GM20000 (cell line): ENCODE results near the gene ZNF407.
A peak's percentile ranks its signal among the peaks of the same experiment; 100 is the strongest.

Source experiments
- DNase-seq: peaks from one replicate; pipeline ENCODE4 v3.0.0; 2012; ENCODE audit warnings: low spot score
- TF ChIP-seq, protein P1 (sequence below): IDR thresholded peaks from 2 replicates; pipeline ENCODE4 v1.5.1; 2012; ENCODE audit warnings: mild to moderate bottlenecking, control low read depth; ENCODE audit errors: extremely low read depth, missing control alignments

The ZNF407 gene

DNA sequence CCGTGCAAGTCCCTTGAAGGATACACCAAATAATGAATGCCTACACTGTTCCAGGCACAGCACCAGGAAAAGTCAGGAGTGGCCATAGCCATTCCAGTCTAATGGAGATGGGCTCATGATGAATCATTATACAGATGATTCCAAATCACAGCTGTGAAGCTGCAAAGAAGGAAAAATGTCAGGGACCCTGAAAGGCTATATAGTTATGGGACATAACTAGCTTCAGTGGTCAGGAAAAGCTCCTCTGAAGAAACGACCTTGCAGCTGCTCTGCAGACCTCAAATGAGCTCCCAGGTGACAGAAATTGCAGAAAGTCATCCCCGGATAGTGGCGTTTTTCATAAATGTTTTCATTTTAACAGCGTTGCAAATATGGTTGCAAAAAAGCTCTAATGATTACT, 410.5 kb downstream of the ZNF407 start:
- no peak for DNase-seq
- TF ChIP-seq, protein P1, sequence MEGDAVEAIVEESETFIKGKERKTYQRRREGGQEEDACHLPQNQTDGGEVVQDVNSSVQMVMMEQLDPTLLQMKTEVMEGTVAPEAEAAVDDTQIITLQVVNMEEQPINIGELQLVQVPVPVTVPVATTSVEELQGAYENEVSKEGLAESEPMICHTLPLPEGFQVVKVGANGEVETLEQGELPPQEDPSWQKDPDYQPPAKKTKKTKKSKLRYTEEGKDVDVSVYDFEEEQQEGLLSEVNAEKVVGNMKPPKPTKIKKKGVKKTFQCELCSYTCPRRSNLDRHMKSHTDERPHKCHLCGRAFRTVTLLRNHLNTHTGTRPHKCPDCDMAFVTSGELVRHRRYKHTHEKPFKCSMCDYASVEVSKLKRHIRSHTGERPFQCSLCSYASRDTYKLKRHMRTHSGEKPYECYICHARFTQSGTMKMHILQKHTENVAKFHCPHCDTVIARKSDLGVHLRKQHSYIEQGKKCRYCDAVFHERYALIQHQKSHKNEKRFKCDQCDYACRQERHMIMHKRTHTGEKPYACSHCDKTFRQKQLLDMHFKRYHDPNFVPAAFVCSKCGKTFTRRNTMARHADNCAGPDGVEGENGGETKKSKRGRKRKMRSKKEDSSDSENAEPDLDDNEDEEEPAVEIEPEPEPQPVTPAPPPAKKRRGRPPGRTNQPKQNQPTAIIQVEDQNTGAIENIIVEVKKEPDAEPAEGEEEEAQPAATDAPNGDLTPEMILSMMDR = no peak

DNA sequence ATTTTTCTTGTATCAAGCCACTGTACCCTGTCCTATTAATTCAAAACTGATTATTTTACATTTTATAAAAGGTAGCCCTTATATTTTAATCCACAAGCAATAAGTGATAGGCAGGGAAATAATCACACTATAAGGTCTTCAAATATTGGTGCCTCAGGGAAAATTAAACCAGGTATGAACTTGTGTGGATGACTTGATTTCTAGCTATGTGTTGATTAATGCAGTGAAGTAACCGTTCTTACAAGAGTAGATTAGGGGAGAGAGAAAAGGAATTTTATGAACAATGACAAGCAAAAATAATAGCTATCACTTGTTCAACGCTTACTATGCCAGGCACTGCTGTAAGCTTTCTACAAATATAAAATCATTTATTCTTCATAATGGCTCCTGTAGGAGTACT, 411.6 kb downstream of the ZNF407 start:
- TF ChIP-seq, protein P1 = no peak
- no peak for DNase-seq

DNA sequence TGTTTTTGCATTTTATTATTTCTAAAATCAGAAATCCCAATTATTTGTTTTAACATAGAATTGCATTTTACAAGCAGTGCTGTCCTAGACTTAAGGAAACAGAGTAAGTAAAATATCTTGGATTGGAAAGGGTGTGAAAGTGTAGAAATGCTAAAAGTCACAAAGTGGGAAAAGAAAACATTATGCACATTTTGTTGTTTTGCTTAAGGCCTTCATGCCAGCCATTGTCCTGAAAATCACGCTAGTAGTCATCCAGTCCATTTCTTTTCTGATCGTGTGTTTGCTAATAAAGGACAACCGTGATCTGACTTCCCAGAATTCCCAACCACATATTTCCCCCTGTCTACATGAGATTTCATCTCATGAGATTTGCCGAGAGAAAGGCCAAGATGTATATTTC, 412.2 kb downstream of the ZNF407 start:
- DNase-seq = no peak
- TF ChIP-seq, protein P1 = no peak

- TF ChIP-seq, protein P1 = no peak
- DNase-seq = no peak
Measured at GRCh38 chr18:75010278-75010677, 412.6 kb downstream of the ZNF407 start.

DNA sequence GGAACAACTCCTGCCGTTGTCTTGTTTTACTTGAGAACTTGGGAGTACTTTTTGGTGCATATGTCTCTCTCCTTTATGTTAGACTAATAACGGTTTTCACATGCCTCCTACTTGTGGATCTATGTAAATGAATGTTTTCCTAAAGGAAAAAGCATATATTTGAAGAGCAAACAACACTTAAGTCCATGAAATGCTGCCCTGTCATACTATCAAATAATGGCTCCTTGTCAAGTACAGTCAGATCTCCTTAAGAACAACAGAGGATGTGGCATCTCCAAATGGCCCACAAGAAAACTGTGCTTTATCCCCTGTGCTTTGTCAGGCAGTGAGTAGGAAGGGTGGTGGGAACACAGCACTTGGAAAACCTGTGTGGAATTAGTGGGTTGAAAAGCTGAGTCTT, 413.0 kb downstream of the ZNF407 start:
- TF ChIP-seq, protein P1 = no peak
- DNase-seq = no peak

DNA sequence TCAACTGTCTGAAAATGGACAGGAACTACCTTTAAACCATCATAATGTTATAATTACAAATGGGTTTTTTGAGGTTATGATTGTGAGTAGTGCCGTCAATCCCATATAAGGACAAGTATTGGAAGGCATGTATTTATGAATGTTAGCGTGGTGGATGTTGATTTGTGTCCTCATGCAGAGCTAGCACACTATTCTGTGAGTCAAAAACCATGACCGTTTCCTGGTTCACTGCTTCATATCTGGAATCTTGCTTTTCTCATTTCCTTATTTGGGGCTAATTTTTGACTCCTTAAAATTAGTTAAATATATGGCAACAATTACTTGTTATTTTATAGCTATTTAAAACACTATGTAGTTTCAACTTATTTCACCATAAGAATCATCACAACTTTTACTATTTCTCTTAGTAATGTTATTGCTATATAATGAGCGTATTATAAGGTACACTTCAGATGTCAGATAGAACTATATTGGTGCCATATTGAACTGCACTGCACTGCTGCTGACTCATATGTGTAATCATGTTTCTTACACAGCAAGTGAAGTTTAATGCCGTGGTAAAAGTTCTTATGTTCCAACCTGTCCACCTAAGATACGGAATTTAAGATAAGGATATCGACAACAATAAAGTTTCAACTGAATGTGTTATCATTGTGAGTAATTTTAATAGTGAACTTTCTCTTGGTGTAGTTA, 418.5 kb downstream of the ZNF407 start:
- TF ChIP-seq, protein P1 = no peak
- DNase-seq = peak; percentile 42

- DNase-seq = peak; percentile 20
- TF ChIP-seq, protein P1 = no peak
Measured at GRCh38 chr18:75023473-75023872, 425.8 kb downstream of the ZNF407 start.
